GM19099 (cell line): Measurements from ENCODE around the gene MAP6.

Source experiments
- POLR2A ChIP-seq: IDR thresholded peaks from 3 replicates; pipeline ENCODE4 v1.6.1; 2011; ENCODE audit warnings: low read depth; ENCODE audit not compliant: insufficient read length; ENCODE audit errors: extremely low read depth

MAP6 gene

DNA sequence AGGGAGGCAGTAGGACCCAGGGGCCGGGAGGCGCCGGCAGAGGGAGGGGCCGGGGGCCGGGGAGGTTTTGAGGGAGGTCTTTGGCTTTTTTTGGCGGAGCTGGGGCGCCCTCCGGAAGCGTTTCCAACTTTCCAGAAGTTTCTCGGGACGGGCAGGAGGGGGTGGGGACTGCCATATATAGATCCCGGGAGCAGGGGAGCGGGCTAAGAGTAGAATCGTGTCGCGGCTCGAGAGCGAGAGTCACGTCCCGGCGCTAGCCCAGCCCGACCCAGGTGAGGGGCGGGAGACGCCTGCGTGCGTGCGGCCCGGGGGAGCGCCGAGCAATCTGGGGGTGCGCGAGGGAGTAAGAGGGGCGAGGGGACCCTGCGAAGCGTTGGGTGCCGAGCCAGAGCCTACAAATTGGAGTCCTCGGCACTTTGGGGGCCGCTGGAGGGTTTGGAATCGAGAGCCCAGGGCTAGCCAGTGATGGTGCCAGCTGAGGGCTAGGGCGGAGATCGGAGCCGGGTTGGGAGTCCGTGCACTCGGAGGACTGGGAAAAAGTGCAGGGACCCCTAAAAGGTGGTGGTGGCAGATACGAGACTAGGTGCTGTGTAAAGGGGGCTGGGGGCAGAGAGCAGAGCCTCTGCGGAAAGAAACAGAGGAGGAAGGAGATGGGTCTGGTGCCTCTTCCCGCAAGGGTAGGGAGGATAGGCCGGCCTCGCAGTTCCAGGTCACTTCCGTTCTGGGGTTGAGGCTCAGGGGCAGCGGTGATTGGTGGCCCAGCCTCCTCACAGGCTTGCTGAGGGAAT, 106.6 kb downstream of the MAP6 start, which contains the start of gene SERPINH1:
SERPINH1 (plus strand) TSS at position 206 of the 788 bp plus-strand sequence. CDS start 4,097 bp downstream, outside the sequence.
- TF ChIP-seq POLR2A, result peak; percentile 78

- no peak for TF ChIP-seq POLR2A
Observed at GRCh38 chr11:75561426-75562047, 107.3 kb downstream of the MAP6 start.

- TF ChIP-seq POLR2A, result no peak
Observed at GRCh38 chr11:75560644-75561043, 108.2 kb downstream of the MAP6 start.

DNA sequence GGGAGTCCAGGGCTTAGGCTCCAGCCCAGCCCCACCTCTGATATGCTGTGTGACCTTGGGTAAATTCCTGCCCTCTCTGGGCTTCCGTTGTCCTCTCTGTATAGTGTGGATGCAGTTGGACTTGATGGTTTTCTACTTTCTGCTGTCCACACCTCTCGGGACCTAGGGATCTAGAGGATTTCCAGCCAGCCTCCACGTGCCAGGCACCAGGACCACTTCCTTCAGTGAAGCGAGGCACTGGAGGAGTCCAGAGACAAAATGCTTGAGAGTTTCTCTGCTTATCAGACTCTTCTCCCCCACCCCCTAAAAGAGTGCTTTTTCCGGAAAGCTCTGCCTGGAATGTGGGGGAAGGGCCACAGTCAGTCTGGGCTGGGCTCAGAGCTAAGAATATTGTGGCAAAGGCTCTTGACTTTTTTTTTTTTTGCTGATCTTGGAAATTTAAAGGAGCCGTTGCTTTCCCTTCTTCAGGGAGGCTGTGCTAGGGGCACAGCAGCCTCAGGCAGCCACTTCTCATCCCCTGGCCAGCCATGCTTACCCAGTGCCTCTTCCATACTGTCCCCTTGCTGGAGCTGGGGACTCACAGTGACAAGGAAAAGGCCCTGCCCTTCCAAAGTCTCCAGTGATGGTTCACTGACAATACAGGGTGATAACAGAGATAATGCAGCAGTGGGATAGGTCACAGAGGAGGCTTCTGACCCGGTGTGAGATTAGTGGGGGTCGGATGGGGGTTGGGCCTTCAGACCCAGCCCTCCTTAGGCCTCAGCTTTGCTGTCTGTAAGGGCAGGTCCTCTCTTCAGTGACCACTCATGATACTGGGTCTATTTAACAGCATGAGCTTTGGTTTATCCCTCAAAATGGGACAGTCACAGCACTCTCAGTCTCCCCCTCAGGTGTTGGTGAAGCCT, 109.6 kb downstream of the MAP6 start:
- no peak for TF ChIP-seq POLR2A

DNA sequence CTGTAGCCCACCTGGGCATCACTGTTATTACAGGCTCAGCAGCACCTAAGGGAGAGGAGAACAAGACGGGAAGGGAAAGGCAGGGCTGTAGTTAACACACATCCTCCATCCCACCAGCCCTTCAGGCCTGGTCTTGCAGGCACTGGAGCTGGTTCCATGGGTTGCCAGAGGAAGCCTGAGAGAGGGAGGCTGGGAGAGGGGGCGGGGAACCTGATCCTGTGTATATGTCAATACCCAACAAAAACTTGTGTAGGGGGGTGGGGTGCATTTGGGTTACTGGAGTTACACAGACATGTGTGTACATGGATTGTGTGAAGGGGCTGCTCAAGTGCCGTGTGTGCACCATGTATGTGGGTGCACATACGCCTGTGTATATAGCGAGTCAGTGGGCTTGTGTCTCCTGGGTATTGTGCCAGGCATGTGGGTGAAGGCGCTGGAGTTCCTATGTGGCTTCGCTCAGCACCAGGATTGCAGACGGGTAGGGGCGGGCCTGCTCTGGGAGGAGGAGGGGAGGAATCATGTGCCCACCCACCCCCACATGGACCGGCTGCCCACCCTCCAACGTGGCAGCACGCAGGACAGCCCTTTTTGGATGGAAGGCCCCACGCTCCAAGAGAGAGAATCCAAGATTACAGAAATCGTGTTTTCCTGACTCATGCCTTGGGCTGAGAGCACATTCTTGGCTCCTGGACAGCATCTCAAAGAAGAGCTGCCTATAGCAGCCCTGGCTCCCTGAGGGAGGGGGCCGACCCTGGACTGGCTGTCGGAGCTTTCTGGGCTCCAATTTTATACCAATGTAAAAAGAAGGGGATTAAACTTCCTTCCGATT, 111.0 kb downstream of the MAP6 start:
- TF ChIP-seq POLR2A, result no peak

DNA sequence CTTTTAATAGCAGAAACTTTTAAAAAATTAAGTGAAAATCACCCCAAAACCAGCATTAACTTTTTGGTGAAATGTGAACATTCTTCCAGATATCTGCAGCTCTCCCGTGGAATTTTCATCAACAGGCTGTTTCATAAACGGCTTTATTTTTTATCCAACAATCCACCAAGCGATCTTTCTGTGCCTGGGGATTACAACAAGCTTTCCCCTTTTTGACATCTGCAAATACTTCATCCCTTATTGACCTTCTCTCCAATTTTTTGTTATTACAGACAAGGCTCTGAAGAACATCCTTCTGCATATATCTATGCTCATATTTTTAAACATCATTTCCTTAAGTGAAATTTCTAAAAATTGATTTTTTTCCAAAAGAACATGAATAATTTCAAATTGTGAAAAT, 112.6 kb downstream of the MAP6 start:
- TF ChIP-seq POLR2A, result no peak

- no peak for TF ChIP-seq POLR2A
Observed at GRCh38 chr11:75555079-75555811, 113.6 kb downstream of the MAP6 start.

- no peak for TF ChIP-seq POLR2A
Observed at GRCh38 chr11:75554258-75555022, 114.4 kb downstream of the MAP6 start.

- no peak for TF ChIP-seq POLR2A
Observed at GRCh38 chr11:75553889-75554257, 115.0 kb downstream of the MAP6 start.

GRCh38 chr11:75553182-75553581, 115.7 kb downstream of the MAP6 start:
- no peak for TF ChIP-seq POLR2A

DNA sequence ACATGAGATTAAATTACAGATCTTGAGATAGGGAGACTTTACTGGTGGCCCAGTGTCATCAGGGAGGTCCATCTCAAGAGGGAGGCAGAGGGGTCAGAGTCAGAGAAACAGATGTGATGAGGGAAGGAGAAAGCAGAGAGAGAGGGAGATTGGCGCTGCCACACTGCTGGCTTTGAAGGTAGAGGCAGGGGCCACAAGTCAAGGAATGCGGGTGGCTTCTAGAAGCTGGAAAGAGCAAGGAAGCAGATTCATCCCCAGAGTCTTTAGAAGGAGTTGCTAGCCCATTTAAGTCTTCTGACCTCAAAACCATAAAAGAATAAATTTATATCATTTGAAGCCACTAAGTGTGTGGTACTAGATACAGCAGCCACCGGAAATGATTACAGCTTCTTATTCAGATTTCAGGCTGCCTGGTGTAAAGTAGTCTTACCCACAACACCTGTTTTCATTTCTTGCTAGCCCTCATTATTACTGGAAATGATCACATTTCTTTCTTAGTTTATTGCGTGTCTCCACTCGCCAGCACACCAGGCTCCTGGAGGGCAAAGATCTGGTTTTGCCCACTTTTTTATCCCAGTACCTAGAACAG, 119.4 kb downstream of the MAP6 start:
- TF ChIP-seq POLR2A, result no peak

GRCh38 chr11:75548595-75549272, 120.1 kb downstream of the MAP6 start:
- TF ChIP-seq POLR2A, result no peak
